NCI-H345 treated with DMSO at 0.1 percent for 48 hours (cell line): ENCODE data around the gene STK39.

Experiments used
- DNase-seq: peaks from one replicate; lab custom pipeline; 2025; ENCODE audit not compliant: unreplicated experiment; lab: John Stamatoyannopoulos, UW

The STK39 gene

GRCh38 chr2:168185583-168186274 lies 61.7 kb downstream of the STK39 start:
- no peak for DNase-seq

DNA sequence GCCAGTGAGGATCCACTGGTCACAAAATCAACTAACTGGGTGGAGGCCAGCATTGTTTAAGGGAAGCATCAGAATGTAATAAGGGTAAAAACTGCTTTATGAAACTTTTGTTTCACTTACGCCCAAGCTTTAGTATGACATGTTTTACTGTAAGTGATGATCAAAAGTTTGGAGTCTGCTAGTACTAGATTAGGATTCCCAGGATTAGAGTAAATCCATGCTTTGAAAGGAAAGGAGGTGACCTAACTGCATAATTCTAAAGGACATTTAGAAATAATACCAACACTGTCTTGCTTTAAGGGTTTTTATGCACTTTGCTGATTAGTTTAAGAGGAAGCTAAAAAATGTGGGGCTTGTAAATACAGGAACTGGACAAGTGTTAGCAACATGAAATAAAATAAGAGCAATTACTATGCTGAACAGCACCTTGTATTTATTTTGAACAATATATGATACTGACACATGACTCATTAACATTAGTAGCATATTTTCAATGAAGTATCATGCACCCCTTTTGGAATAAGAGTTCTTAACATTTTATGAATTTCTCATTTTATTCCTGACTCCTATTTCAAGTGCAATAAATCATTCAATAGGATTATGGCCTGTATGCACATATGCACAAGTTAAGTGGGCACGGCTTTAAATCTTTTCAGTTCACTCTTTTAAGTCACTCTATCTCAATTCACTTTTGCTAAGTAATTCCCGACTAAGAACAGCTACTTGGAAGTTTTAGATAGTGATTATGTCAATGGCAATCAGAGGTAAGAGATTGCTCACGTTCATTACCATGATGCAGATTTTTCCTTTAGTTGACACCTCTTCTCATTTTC lies 62.5 kb downstream of the STK39 start:
- no peak for DNase-seq

GRCh38 chr2:168183308-168183997 lies 63.9 kb downstream of the STK39 start:
- no peak for DNase-seq

DNA sequence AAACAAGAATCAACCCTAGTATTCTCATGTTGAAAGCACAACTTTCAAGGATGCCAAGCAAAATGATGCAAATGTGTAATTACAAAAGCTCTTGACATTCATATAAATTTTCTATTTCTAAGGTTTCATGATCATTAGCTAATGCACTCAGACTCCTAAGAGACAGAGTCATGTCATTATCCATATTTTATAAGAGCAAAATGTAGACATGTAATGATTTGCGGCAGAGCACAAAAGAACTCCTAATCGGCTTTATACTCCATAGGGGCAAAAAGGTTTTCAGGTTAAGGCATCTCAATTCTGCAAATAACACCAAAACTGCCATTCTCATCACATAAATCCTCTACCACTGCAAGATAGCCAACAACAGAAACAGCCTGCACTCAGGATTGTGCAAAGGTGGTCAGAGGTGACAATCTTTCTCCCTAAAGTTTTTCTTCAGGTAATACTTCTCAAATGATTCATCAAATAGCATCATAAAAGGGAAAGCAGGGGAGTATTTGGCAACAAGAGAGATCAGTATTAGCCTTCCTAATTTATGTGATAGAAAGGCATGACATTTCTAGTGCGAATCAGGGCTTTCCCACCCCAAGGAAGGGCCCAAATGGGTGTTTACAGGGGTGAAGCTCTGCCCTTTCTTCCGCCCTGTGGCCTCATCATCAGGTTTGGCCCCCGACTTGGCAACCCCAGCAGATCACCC lies 64.7 kb downstream of the STK39 start:
- DNase-seq = no peak

DNA sequence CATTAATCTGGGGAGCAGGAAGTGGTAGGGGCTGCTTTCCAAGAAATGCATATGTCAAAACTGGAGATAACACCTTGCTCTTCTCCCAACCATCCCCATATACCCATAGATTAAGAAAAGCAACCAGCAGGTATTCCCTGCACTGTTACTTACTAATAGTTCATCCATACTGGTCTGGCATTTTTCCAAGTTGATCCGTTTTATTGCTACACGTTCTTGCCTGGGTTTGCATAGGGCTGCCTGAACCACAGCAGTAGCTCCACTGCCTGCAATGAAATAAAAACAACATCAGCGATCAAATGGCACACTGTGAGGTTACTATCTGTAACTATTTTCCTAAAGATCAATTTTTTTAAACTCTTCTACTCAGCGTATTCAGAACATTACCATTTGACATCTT lies 65.6 kb downstream of the STK39 start:
- DNase-seq = no peak

GRCh38 chr2:168180914-168181313 lies 66.5 kb downstream of the STK39 start:
- DNase-seq = no peak

- no peak for DNase-seq
These were observed 66.9 kb downstream of the STK39 start for GRCh38 chr2:168180483-168180882.

GRCh38 chr2:168179592-168179991 lies 67.8 kb downstream of the STK39 start:
- DNase-seq = no peak

DNA sequence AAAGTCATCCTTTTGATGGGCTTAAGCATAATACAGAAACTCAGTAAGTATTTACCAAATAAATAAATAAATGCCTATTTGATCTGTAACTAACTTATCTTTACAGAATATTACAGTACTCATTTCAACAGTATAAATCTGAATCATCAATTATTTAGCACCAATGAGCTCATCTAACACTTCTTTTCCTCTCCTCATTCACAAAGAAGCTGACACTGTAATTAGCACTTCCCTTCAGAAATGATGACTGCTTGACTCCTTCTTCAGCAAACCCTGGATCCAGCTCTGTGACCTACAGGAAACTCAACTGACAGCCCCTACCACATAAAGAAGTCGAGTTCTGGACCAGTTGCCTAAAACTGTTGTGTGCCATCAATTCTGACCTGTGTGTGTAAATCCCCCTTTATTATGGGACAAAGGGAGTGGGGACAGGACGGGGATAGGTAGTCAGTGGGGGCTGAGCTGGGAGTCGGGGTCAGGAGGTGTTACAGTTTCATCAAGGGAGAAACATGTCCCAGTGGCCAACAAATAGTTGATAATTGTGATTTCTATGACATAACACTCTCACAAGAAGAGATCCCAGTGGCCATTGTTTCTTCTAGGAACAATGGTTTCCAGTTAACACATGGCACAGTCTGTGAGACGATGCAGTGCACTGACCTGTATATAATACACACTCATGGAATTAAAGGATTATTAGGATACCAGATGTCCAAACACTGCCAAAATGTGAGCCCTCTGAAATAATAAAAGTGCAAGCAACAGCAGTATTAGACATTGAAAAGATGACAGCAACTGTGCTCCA lies 68.7 kb downstream of the STK39 start:
- DNase-seq = no peak

GRCh38 chr2:168176402-168176801 lies 71.0 kb downstream of the STK39 start:
- DNase-seq = no peak

GRCh38 chr2:168175469-168175868 lies 71.9 kb downstream of the STK39 start:
- DNase-seq = no peak

DNA sequence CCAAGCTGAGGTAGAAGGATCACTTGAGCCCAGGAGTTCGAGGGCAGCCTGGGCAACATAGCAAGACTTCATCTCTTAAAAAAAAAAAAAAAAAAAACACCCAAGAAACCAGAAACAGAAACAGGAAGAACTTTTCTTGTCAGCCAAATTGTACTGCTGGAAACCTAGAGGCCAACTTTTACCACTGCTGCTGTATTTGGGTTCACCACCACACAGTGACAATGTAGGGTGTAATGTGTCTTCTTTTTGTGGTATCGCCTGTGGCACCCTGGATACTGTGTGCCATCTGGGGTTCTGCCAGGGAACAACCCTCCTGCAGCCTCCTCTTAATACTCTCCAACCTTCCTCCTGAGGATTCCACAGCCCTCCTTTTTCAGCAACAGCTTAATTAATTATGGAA lies 72.6 kb downstream of the STK39 start:
- DNase-seq = no peak

GRCh38 chr2:168172071-168172470 lies 75.3 kb downstream of the STK39 start:
- DNase-seq = no peak

DNA sequence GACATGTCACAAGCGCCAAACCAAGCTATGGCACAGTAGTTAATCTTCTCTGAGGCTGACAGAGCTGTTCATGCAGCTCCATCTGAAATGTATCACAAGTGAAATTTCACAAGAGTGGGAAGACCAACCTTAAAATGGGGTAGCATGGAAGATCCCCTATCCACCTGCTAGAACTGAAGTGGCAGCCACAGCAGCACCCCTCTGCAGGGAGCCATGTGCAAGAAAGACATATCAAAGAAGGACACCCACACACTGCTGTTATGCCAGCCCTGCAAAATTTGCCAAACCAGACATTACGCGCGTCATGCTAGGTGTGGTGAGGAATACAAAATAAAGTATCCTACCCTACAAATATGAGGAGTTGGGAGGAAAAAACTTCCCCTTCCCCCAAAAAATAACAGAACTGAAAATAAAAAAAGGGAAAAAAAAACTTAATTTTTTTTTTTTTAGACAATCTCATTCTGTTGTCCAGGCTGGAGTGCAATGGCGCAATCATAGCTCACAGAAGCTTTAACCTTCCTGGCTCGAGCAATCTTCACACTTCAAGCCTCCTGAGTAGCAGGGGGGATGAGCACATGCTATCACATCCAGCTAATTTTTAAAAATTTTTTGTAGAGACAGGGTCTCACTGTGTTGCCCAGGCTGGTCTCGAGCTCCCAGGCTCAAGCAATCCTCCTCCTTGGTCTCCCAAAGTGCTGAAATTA lies 76.2 kb downstream of the STK39 start:
- no peak for DNase-seq

- no peak for DNase-seq
These were observed 78.2 kb downstream of the STK39 start for GRCh38 chr2:168169097-168169745.

- DNase-seq = no peak
These were observed 79.7 kb downstream of the STK39 start for GRCh38 chr2:168167511-168168263.

DNA sequence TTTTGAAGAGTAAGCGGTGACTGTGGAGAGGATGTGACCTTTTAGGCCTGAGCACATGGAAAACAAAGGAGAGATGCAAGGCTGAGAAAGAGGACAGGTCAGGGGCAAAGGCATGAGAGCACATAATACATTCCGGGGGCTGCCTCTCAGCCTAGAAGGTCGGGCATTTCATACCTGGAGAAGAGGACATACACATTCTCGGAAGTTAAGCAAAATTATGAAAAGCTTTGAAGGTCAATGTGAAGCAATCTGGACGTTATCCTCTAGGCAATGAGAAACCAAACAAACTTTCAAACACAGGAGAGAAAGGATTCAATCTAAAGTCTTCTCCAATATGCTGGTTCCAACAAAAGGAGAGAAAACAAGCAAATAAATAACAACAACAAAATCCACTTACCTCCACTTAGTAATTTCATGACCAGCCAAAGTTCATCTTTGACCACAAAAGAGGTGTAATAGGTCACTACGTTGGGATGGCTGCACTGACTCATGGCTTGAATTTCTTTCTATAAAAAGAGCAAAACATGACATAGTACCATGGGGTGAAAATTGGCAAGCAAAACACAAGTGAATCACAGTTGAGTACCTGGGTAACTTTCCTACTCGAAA lies 80.4 kb downstream of the STK39 start:
- DNase-seq = no peak
